Small intestine (tissue), 7 donors: Measurements from ENCODE around the gene BRAT1. TPM values are rescaled to one million over a fixed set of nuclear protein-coding genes. Genes with fewer than 3 reads are reported as not detected.

Source experiments
- DNase-seq, 2 donors: peaks; one replicate each; pipeline versions ENCODE4 v3.0.0 to v3.0.0-alpha.2; 2013
- FAIRE-seq: peaks from 2 replicates; lab custom pipeline; 2012; peaks lifted over from hg19 to GRCh38; lab: Jason Lieb, UNC
- H3K27ac ChIP-seq, 3 donors: one replicate each; pipeline ENCODE4 v1.5.1; 2013; ENCODE audit warnings: low read length in 2 of 3, mild to moderate bottlenecking in 2 of 3, control low read depth in 1 of 3, inconsistent platforms in 1 of 3, low read depth in 1 of 3, moderate library complexity in 1 of 3
- H3K27me3 ChIP-seq, 3 donors: one replicate each; pipeline ENCODE4 v1.6.1; 2013; ENCODE audit warnings: low read length in 3 of 3, inconsistent platforms in 1 of 3; ENCODE audit not compliant: control insufficient read depth in 3 of 3, insufficient read depth in 3 of 3
- H3K36me3 ChIP-seq, 3 donors: one replicate each; pipeline ENCODE4 v1.6.1; 2013; ENCODE audit warnings: low read length in 3 of 3, inconsistent platforms in 1 of 3, low read depth in 1 of 3, mild to moderate bottlenecking in 1 of 3, moderate library complexity in 1 of 3; ENCODE audit not compliant: control insufficient read depth in 3 of 3, insufficient read depth in 2 of 3
- H3K4me1 ChIP-seq, 3 donors: one replicate each; pipeline ENCODE4 v1.6.1; 2013; ENCODE audit warnings: low read length in 2 of 3, inconsistent platforms in 1 of 3, low read depth in 1 of 3, mild to moderate bottlenecking in 1 of 3, moderate library complexity in 1 of 3; ENCODE audit not compliant: control insufficient read depth in 3 of 3, insufficient read depth in 2 of 3
- H3K4me3 ChIP-seq, 3 donors: one replicate each; pipeline ENCODE4 v1.5.1; 2013; ENCODE audit warnings: low read length in 3 of 3, control low read depth in 1 of 3, inconsistent platforms in 1 of 3, low read depth in 1 of 3, mild to moderate bottlenecking in 1 of 3, moderate library complexity in 1 of 3
- H3K9me3 ChIP-seq, 2 donors: one replicate each; pipeline ENCODE4 v1.6.1; 2013; ENCODE audit warnings: low read depth in 1 of 2, low read length in 1 of 2; ENCODE audit not compliant: control insufficient read depth in 2 of 2, insufficient read depth in 1 of 2
- WGBS, 3 donors: extraction: QIAGEN DNeasy Blood & Tissue Kit; methylation state at CpG; one replicate each; pipeline ENCODE4 v1.1.7; 2013; 5-methylcytosine and 5-hydroxymethylcytosine counted together
- polyA plus RNA-seq, 4 donors: library from polyadenylated mRNA; stranded (reverse) in 3 of 4; unstranded in 1 of 4; fragments of 200-250 nt in 3 of 4; fragments of 120-200 nt in 1 of 4; gene quantifications; one replicate each; pipeline versions ENCODE4 v1.2.1 to v1.2.3, GENCODE V29; 2013
- donor health status: healthy with polysubstance abuse.
- donor health status: control.
- donor health status: control.
- donor health status: Bipolar disorder and iron deficiency.
- donor health status: healthy.

BRAT1 gene
- polyA plus RNA-seq, 4 donors = 25.1 to 40.3 (median 28.2) TPM

- no peak for FAIRE-seq
Measured at GRCh38 chr7:2499181-2499580, 56.1 kb downstream of the BRAT1 start.

GRCh38 chr7:2498708-2499107 lies 56.6 kb downstream of the BRAT1 start:
- Histone ChIP-seq H3K4me1 (peaks cover 0 to 13% (median 0%) of the 10 kb centered on the region in 3 donors), H3K4me3 (no peak overlapping the region), H3K27me3 (no peaks in the 10 kb centered on the region), H3K27ac (no peak overlapping the region), H3K36me3 (no peaks in the 10 kb centered on the region), H3K9me3 (no peaks in the 10 kb centered on the region)
- 75 to 89% (median 82%) methylated on average over 6 of the region's 6 CpGs for WGBS, 3 donors
- FAIRE-seq (no peak), DNase-seq (no peak)

More at GRCh38 chr7:2499181-2499580, 56.1 kb downstream of the BRAT1 start:
- Histone ChIP-seq H3K9me3 (no peaks in the 10 kb centered on the region), H3K4me3 (no peak overlapping the region), H3K27me3 (no peaks in the 10 kb centered on the region), H3K27ac (no peak overlapping the region), H3K36me3 (no peaks in the 10 kb centered on the region), H3K4me1 (peaks cover 0 to 13% (median 0%) of the 10 kb centered on the region in 3 donors)
- 83 to 90% (median 88%) methylated on average over 7 of the region's 7 CpGs for WGBS, 3 donors
- no peak for DNase-seq

GRCh38 chr7:2497500-2498336 lies 57.6 kb downstream of the BRAT1 start:
- no peaks in the 10 kb centered on the region for H3K36me3 ChIP-seq
- no peak overlapping the region for H3K27ac ChIP-seq
- H3K27me3 ChIP-seq = peaks cover 0 to 5% (median 0%) of the 10 kb centered on the region in 3 donors
- DNase-seq (no peak), FAIRE-seq (no peak)
- H3K4me3 ChIP-seq = no peak overlapping the region
- no peaks in the 10 kb centered on the region for H3K9me3 ChIP-seq
- WGBS, 3 donors = 43 to 52% (median 49%) methylated on average over 21 to 25 of the region's 25 CpGs
- peaks cover 0 to 17% (median 0%) of the 10 kb centered on the region in 3 donors for H3K4me1 ChIP-seq

GRCh38 chr7:2497065-2497464 lies 58.3 kb downstream of the BRAT1 start:
- no peaks in the 10 kb centered on the region for H3K9me3 ChIP-seq
- H3K4me1 ChIP-seq = peaks cover 0 to 17% (median 0%) of the 10 kb centered on the region in 3 donors
- peaks cover 0 to 5% (median 0%) of the 10 kb centered on the region in 3 donors for H3K27me3 ChIP-seq
- WGBS, 3 donors = 88 to 98% (median 93%) methylated on average over 3 of the region's 3 CpGs
- no peak for FAIRE-seq
- H3K36me3 ChIP-seq = no peaks in the 10 kb centered on the region
- no peak for DNase-seq
- no peak overlapping the region for H3K27ac ChIP-seq
- no peak overlapping the region for H3K4me3 ChIP-seq

DNA sequence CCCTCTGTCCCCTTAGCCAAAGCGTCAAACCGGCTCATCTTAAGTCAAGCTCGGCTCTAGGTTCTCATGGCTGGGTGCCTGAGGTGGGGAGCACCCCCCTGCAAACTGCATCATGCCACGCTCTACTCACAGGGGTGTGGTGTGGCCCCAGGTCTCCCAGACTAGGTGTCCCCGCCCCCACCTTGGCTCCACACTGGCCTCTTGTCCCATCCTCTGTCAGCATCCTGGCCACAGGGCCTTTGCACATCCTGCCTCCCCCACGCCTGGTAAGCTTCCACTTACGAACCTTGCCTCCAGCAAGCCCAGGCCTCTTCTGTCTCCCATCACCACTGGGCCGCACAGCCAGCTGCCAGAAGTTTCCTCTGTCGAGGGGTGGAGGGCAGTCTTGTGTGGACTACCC lies 58.9 kb downstream of the BRAT1 start:
- Histone ChIP-seq H3K4me3 (no peak overlapping the region), H3K27ac (no peak overlapping the region), H3K4me1 (peaks cover 0 to 17% (median 0%) of the 10 kb centered on the region in 3 donors), H3K36me3 (no peaks in the 10 kb centered on the region), H3K9me3 (no peaks in the 10 kb centered on the region), H3K27me3 (peaks cover 0 to 5% (median 0%) of the 10 kb centered on the region in 3 donors)
- FAIRE-seq (no peak), DNase-seq (no peak)
- WGBS, 3 donors = 86 to 89% (median 89%) methylated on average over 9 of the region's 9 CpGs

GRCh38 chr7:2495418-2496299 lies 59.7 kb downstream of the BRAT1 start:
- DNase-seq (peak in 1 of 2 donors; percentile 9), FAIRE-seq (no peak)
- H3K4me3 ChIP-seq = no peak overlapping the region
- no peak overlapping the region for H3K27ac ChIP-seq
- peaks cover 0 to 5% (median 0%) of the 10 kb centered on the region in 3 donors for H3K27me3 ChIP-seq
- 39 to 67% (median 52%) methylated on average over 25 of the region's 25 CpGs for WGBS, 3 donors
- no peaks in the 10 kb centered on the region for H3K36me3 ChIP-seq
- peaks cover 0 to 17% (median 0%) of the 10 kb centered on the region in 3 donors for H3K4me1 ChIP-seq
- no peaks in the 10 kb centered on the region for H3K9me3 ChIP-seq

- no peak overlapping the region for H3K4me3 ChIP-seq
- DNase-seq = no peak
- peaks cover 0 to 5% (median 0%) of the 10 kb centered on the region in 3 donors for H3K27me3 ChIP-seq
- no peaks in the 10 kb centered on the region for H3K9me3 ChIP-seq
- 51 to 69% (median 57%) methylated on average over 29 to 32 of the region's 32 CpGs for WGBS, 3 donors
- H3K27ac ChIP-seq = no peak overlapping the region
- no peak for FAIRE-seq
- H3K4me1 ChIP-seq = peaks cover 0 to 17% (median 0%) of the 10 kb centered on the region in 3 donors
- no peaks in the 10 kb centered on the region for H3K36me3 ChIP-seq
Measured at GRCh38 chr7:2494191-2495130, 60.9 kb downstream of the BRAT1 start.
